ENCODE results near the gene TTC27. TPM values are rescaled to one million over a fixed set of nuclear protein-coding genes. Genes with fewer than 3 reads are reported as not detected.
"Not testable (repeated sequence)": the region's sequence is repeated elsewhere in the genome, so short reads cannot be mapped to it uniquely, and the experiment has no call there.

Gene TTC27
- total RNA-seq, 2 donors from 2014 or later = 21.3 to 43.2 TPM

- Mint-ChIP-seq H3K27ac (no peak overlapping the region), H3K4me3 (no peak overlapping the region), H3K4me1 (ENCODE audit: low read depth in 2 of 2) (peaks cover 15 to 20% of the 10 kb centered on the region in 2 donors), H3K36me3 (peaks cover 27% of the 10 kb centered on the region), H3K9me3 (peaks cover 2% of the 10 kb centered on the region), H3K27me3 (no peaks in the 10 kb centered on the region)
- no peak for DNase-seq (ENCODE audit: low spot score)
- no peak for ATAC-seq
Measured at GRCh38 chr2:32718752-32719151, 90.9 kb downstream of the TTC27 start.

GRCh38 chr2:32719430-32719829, 91.6 kb downstream of the TTC27 start:
- Mint-ChIP-seq H3K9me3 (no peaks in the 10 kb centered on the region), H3K4me1 (ENCODE audit: low read depth in 2 of 2) (peaks cover 16 to 21% of the 10 kb centered on the region in 2 donors), H3K4me3 (no peak overlapping the region), H3K27me3 (no peaks in the 10 kb centered on the region), H3K27ac (no peak overlapping the region), H3K36me3 (peaks cover 21% of the 10 kb centered on the region)
- ATAC-seq (no peak), DNase-seq (ENCODE audit: low spot score) (no peak)

GRCh38 chr2:32719933-32720716, 92.3 kb downstream of the TTC27 start:
- Mint-ChIP-seq H3K4me3 (no peak overlapping the region), H3K27ac (no peak overlapping the region), H3K4me1 (ENCODE audit: low read depth in 2 of 2) (peaks cover 13 to 21% of the 10 kb centered on the region in 2 donors), H3K36me3 (peaks cover 20% of the 10 kb centered on the region), H3K27me3 (no peaks in the 10 kb centered on the region), H3K9me3 (no peaks in the 10 kb centered on the region)
- DNase-seq (ENCODE audit: low spot score) (no peak), ATAC-seq (no peak)

GRCh38 chr2:32720771-32721170, 92.9 kb downstream of the TTC27 start:
- H3K4me3 Mint-ChIP-seq = no peak overlapping the region
- no peak for DNase-seq (ENCODE audit: low spot score)
- no peaks in the 10 kb centered on the region for H3K27me3 Mint-ChIP-seq
- H3K36me3 Mint-ChIP-seq = peaks cover 17% of the 10 kb centered on the region
- H3K9me3 Mint-ChIP-seq = no peaks in the 10 kb centered on the region
- ATAC-seq = no peak
- no peak overlapping the region for H3K27ac Mint-ChIP-seq
- peaks cover 6 to 18% of the 10 kb centered on the region in 2 donors for H3K4me1 Mint-ChIP-seq (ENCODE audit: low read depth in 2 of 2)

GRCh38 chr2:32721376-32721775, 93.5 kb downstream of the TTC27 start:
- Mint-ChIP-seq H3K9me3 (no peaks in the 10 kb centered on the region), H3K27ac (no peak overlapping the region), H3K4me3 (no peak overlapping the region), H3K36me3 (peaks cover 21% of the 10 kb centered on the region), H3K4me1 (ENCODE audit: low read depth in 2 of 2) (peaks cover 6 to 18% of the 10 kb centered on the region in 2 donors), H3K27me3 (no peaks in the 10 kb centered on the region)
- DNase-seq (ENCODE audit: low spot score) (no peak), ATAC-seq (no peak)

- H3K4me3 Mint-ChIP-seq = no peak overlapping the region
- H3K4me1 Mint-ChIP-seq (ENCODE audit: low read depth in 2 of 2) = peaks cover 6 to 12% of the 10 kb centered on the region in 2 donors
- no peak for DNase-seq (ENCODE audit: low spot score)
Measured at GRCh38 chr2:32723467-32724079, 95.7 kb downstream of the TTC27 start.

GRCh38 chr2:32726678-32727077, 98.8 kb downstream of the TTC27 start:
- not testable (repeated sequence) for ATAC-seq

More at GRCh38 chr2:32723467-32724079, 95.7 kb downstream of the TTC27 start:
- no peaks in the 10 kb centered on the region for H3K9me3 Mint-ChIP-seq
- no peak overlapping the region for H3K27ac Mint-ChIP-seq
- H3K36me3 Mint-ChIP-seq = peaks cover 19% of the 10 kb centered on the region
- no peak for ATAC-seq
- H3K27me3 Mint-ChIP-seq = no peaks in the 10 kb centered on the region

GRCh38 chr2:32727157-32727556, 99.3 kb downstream of the TTC27 start:
- H3K36me3 Mint-ChIP-seq = peaks cover 19% of the 10 kb centered on the region
- no peak for ATAC-seq
- no peak overlapping the region for H3K4me3 Mint-ChIP-seq
- H3K4me1 Mint-ChIP-seq (ENCODE audit: low read depth in 2 of 2) = peaks cover 6 to 8% of the 10 kb centered on the region in 2 donors
- no peak for DNase-seq (ENCODE audit: low spot score)
- H3K9me3 Mint-ChIP-seq = no peaks in the 10 kb centered on the region
- H3K27me3 Mint-ChIP-seq = no peaks in the 10 kb centered on the region
- no peak overlapping the region for H3K27ac Mint-ChIP-seq

More at GRCh38 chr2:32726678-32727077, 98.8 kb downstream of the TTC27 start:
- not testable (repeated sequence) for H3K27me3 Mint-ChIP-seq; DNase-seq (ENCODE audit: low spot score); H3K9me3 Mint-ChIP-seq; H3K4me1 Mint-ChIP-seq (ENCODE audit: low read depth in 2 of 2); H3K27ac Mint-ChIP-seq; H3K4me3 Mint-ChIP-seq
- peaks cover 19% of the 10 kb centered on the region for H3K36me3 Mint-ChIP-seq

- not testable (repeated sequence) for ATAC-seq; H3K27me3 Mint-ChIP-seq; DNase-seq (ENCODE audit: low spot score); H3K9me3 Mint-ChIP-seq; H3K4me1 Mint-ChIP-seq (ENCODE audit: low read depth in 2 of 2); H3K4me3 Mint-ChIP-seq; H3K36me3 Mint-ChIP-seq; H3K27ac Mint-ChIP-seq
Measured at GRCh38 chr2:32730958-32731357, 103.1 kb downstream of the TTC27 start.

GRCh38 chr2:32732120-32732519, 104.3 kb downstream of the TTC27 start:
- Mint-ChIP-seq H3K4me3 (no peak overlapping the region), H3K27me3 (no peaks in the 10 kb centered on the region), H3K27ac (no peak overlapping the region), H3K36me3 (peaks cover 6% of the 10 kb centered on the region), H3K9me3 (no peaks in the 10 kb centered on the region), H3K4me1 (ENCODE audit: low read depth in 2 of 2) (no peaks in the 10 kb centered on the region)
- DNase-seq (ENCODE audit: low spot score) = no peak
- no peak for ATAC-seq

GRCh38 chr2:32732912-32733472, 105.1 kb downstream of the TTC27 start:
- ATAC-seq (no peak), DNase-seq (ENCODE audit: low spot score) (no peak)
- Mint-ChIP-seq H3K9me3 (no peaks in the 10 kb centered on the region), H3K36me3 (peaks cover 6% of the 10 kb centered on the region), H3K4me3 (no peak overlapping the region), H3K27me3 (no peaks in the 10 kb centered on the region), H3K27ac (no peak overlapping the region), H3K4me1 (ENCODE audit: low read depth in 2 of 2) (no peaks in the 10 kb centered on the region)

GRCh38 chr2:32735348-32735747, 107.5 kb downstream of the TTC27 start:
- Mint-ChIP-seq H3K4me1 (ENCODE audit: low read depth in 2 of 2) (no peaks in the 10 kb centered on the region), H3K4me3 (no peak overlapping the region), H3K9me3 (no peaks in the 10 kb centered on the region), H3K36me3 (peaks cover 6% of the 10 kb centered on the region), H3K27ac (no peak overlapping the region), H3K27me3 (no peaks in the 10 kb centered on the region)
- no peak for DNase-seq (ENCODE audit: low spot score)
- no peak for ATAC-seq

GRCh38 chr2:32738939-32739338, 111.1 kb downstream of the TTC27 start:
- no peak for DNase-seq (ENCODE audit: low spot score)
- Mint-ChIP-seq H3K27ac (no peak overlapping the region), H3K36me3 (peaks cover 15% of the 10 kb centered on the region), H3K27me3 (no peaks in the 10 kb centered on the region), H3K4me3 (no peak overlapping the region), H3K9me3 (no peaks in the 10 kb centered on the region), H3K4me1 (ENCODE audit: low read depth in 2 of 2) (no peaks in the 10 kb centered on the region)
- ATAC-seq = no peak

GRCh38 chr2:32739664-32740063, 111.8 kb downstream of the TTC27 start:
- H3K36me3 Mint-ChIP-seq = peaks cover 21% of the 10 kb centered on the region
- ATAC-seq (no peak), DNase-seq (ENCODE audit: low spot score) (no peak)
- no peaks in the 10 kb centered on the region for H3K9me3 Mint-ChIP-seq
- H3K27ac Mint-ChIP-seq = no peak overlapping the region
- no peak overlapping the region for H3K4me3 Mint-ChIP-seq
- no peaks in the 10 kb centered on the region for H3K4me1 Mint-ChIP-seq (ENCODE audit: low read depth in 2 of 2)
- H3K27me3 Mint-ChIP-seq = no peaks in the 10 kb centered on the region
